SK-N-SH treated with all-trans-retinoic acid at 6 μM for 48 hours (cell line): ENCODE measurements around the gene GCM1.

ENCODE experiments used
- ATAC-seq: fragments of 200-7000 bp; cut with Tn5 transposase; 3 replicates; pipeline ENCODE4 v1.9.1; 2020; ENCODE audit warnings: mild to moderate bottlenecking, moderate library complexity
- ARNTL ChIP-seq: fragments of 450-650 bp; formaldehyde crosslinking; IDR thresholded peaks from 2 replicates; pipeline ENCODE4 v1.5.0; 2020; ENCODE audit warnings: low read depth, mild to moderate bottlenecking, moderate library complexity, borderline replicate concordance
- BACH2 ChIP-seq: fragments of 250-450 bp; sonication (Bioruptor Pico); IDR thresholded peaks from 2 replicates; pipeline ENCODE4 v1.9.0; 2021; ENCODE audit warnings: mild to moderate bottlenecking, borderline replicate concordance
- CSDC2 ChIP-seq: fragments of 250-450 bp; sonication (Bioruptor Pico); IDR thresholded peaks from 2 replicates; pipeline ENCODE4 v1.5.0; 2020; ENCODE audit warnings: mild to moderate bottlenecking, moderate library complexity
- ESRRG ChIP-seq: fragments of 250-450 bp; sonication (Bioruptor Pico); IDR thresholded peaks from 2 replicates; pipeline ENCODE4 v1.6.1; 2021; ENCODE audit warnings: mild to moderate bottlenecking
- ISL1 ChIP-seq: fragments of 250-450 bp; sonication (Bioruptor Pico); IDR thresholded peaks from 2 replicates; pipeline ENCODE4 v2.1.2; 2022; ENCODE audit warnings: mild to moderate bottlenecking, moderate library complexity
- OSR1 ChIP-seq: fragments of 250-450 bp; sonication (Bioruptor Pico); IDR thresholded peaks from 2 replicates; pipeline ENCODE4 v1.8.0; 2022; ENCODE audit warnings: moderate library complexity, mild to moderate bottlenecking, inconsistent platforms
- PATZ1 ChIP-seq: fragments of 250-450 bp; sonication (Bioruptor Pico); IDR thresholded peaks from 2 replicates; pipeline ENCODE4 v1.8.0; 2020; ENCODE audit warnings: mild to moderate bottlenecking, moderate library complexity, borderline replicate concordance
- PPARA ChIP-seq: fragments of 250-450 bp; sonication (Bioruptor Pico); IDR thresholded peaks from 2 replicates; pipeline ENCODE4 v1.5.0; 2020; ENCODE audit warnings: mild to moderate bottlenecking, borderline replicate concordance
- RARB ChIP-seq: fragments of 250-450 bp; sonication (Bioruptor Pico); IDR thresholded peaks from 2 replicates; pipeline ENCODE4 v1.8.0; 2021; ENCODE audit warnings: mild to moderate bottlenecking, moderate library complexity
- SNAI2 ChIP-seq: fragments of 250-450 bp; sonication (Bioruptor Pico); IDR thresholded peaks from 2 replicates; pipeline ENCODE4 v1.5.0; 2020; ENCODE audit warnings: mild to moderate bottlenecking, moderate library complexity
- TCF4 ChIP-seq: fragments of 250-450 bp; sonication (Bioruptor Pico); IDR thresholded peaks from 2 replicates; pipeline ENCODE4 v1.8.0; 2021; ENCODE audit warnings: mild to moderate bottlenecking, moderate library complexity, borderline replicate concordance
- TOX ChIP-seq: fragments of 250-450 bp; sonication (Bioruptor Pico); IDR thresholded peaks from 2 replicates; pipeline ENCODE4 v1.8.0; 2021; ENCODE audit warnings: mild to moderate bottlenecking, moderate library complexity, borderline replicate concordance
- ZC3H10 ChIP-seq: fragments of 250-450 bp; sonication (Bioruptor Pico); IDR thresholded peaks from 2 replicates; pipeline ENCODE4 v1.5.1; 2021; ENCODE audit warnings: mild to moderate bottlenecking, moderate library complexity
- ZFP3 ChIP-seq: fragments of 250-450 bp; sonication (Bioruptor Pico); IDR thresholded peaks from 2 replicates; pipeline ENCODE4 v1.5.0; 2020; ENCODE audit warnings: mild to moderate bottlenecking, moderate library complexity
- ZFP30 ChIP-seq: fragments of 450-650 bp; formaldehyde crosslinking; IDR thresholded peaks from 2 replicates; pipeline ENCODE4 v1.5.0; 2022; ENCODE audit warnings: mild to moderate bottlenecking, moderate library complexity
- ZNF565 ChIP-seq: fragments of 450-650 bp; formaldehyde crosslinking; conservative IDR thresholded peaks from 2 replicates; pipeline ENCODE4 v1.5.0; 2020; ENCODE audit warnings: low read depth, mild to moderate bottlenecking, moderate library complexity
- ZNF70 ChIP-seq: fragments of 450-650 bp; formaldehyde crosslinking; IDR thresholded peaks from 2 replicates; pipeline ENCODE4 v1.5.0; 2020; ENCODE audit warnings: mild to moderate bottlenecking, moderate library complexity
- ZNF8 ChIP-seq: fragments of 450-650 bp; formaldehyde crosslinking; IDR thresholded peaks from 2 replicates; pipeline ENCODE4 v1.5.0; 2020; ENCODE audit warnings: mild to moderate bottlenecking, moderate library complexity
- TF ChIP-seq, protein P1 (sequence below): fragments of 250-450 bp; sonication (Bioruptor Pico); IDR thresholded peaks from 2 replicates; pipeline ENCODE4 v1.5.1; 2020; ENCODE audit warnings: low read depth, mild to moderate bottlenecking, moderate library complexity
- TF ChIP-seq, protein P2 (sequence below): fragments of 250-450 bp; sonication (Bioruptor Pico); IDR thresholded peaks from 2 replicates; pipeline ENCODE4 v1.8.0; 2021; ENCODE audit warnings: low read depth, mild to moderate bottlenecking, moderate library complexity, borderline replicate concordance
- TF ChIP-seq, protein P3 (sequence below): fragments of 250-450 bp; sonication (Bioruptor Pico); IDR thresholded peaks from 2 replicates; pipeline ENCODE4 v1.5.1; 2021; ENCODE audit warnings: mild to moderate bottlenecking, moderate library complexity

GCM1 gene

DNA sequence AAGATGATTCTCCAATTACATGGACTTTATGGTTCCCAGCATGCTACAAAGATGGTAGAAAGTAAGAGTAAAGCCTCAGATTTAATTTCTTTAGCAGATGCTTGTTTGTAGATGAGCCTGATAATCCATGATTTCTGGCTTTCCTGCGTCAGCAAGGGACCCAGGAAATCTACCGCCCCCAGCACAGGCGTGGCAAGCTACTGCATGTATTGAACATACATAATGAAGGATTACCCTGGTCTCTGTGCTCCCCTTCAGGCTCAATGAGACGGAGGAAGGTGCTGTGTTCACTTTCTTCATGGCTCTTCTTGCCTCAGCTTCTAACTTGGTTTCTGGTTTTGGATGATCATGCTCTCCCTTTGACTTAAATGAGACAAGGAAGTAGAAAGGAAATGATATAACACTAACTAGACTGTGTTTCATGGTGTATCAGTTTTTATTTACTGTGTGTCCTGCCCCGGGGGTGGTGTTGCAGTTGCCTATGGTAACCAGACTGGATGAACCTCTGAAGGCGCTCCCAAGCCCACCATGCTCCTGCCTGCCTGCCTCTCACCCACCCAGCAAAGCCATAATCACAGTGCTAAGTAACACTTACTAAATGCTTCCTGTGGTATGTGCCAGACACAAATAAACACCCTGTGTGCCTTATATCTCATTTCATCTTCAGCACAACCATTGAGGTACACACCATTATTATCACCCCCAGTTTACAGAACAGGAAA, 17.9 kb downstream of the GCM1 start:
- TF ChIP-seq CSDC2 (CRISPR knock-in tag) (no peak), ZNF565 (CRISPR knock-in tag) (no peak), BACH2 (no peak), TCF4 (CRISPR knock-in tag) (no peak), PPARA (CRISPR knock-in tag) (no peak), OSR1 (CRISPR knock-in tag) (no peak), RARB (CRISPR knock-in tag) (no peak), ZFP3 (CRISPR knock-in tag) (no peak), SNAI2 (CRISPR knock-in tag) (no peak), TOX (CRISPR knock-in tag) (no peak), ARNTL (CRISPR knock-in tag) (no peak)
- ATAC-seq, result no peak

DNA sequence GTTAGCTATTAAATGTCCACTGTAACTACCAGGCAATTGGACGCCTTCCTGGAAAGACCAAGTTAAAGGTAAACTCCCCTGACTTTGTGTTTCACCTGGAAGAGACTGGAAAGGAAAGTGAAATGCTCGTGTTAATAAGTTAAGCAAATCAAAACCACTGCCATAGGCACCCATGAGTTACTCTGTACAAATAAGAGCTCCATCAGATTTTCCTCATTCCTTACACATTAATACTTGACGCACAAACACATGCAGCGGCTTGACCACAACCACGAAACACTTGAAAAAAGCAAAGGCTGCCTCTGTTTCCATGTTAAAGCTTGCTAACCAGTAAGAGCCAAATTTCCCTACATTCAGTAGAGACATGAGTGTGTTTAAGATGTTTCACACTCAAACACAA, 19.8 kb downstream of the GCM1 start:
- no peak for ATAC-seq
- TF ChIP-seq, protein P1, sequence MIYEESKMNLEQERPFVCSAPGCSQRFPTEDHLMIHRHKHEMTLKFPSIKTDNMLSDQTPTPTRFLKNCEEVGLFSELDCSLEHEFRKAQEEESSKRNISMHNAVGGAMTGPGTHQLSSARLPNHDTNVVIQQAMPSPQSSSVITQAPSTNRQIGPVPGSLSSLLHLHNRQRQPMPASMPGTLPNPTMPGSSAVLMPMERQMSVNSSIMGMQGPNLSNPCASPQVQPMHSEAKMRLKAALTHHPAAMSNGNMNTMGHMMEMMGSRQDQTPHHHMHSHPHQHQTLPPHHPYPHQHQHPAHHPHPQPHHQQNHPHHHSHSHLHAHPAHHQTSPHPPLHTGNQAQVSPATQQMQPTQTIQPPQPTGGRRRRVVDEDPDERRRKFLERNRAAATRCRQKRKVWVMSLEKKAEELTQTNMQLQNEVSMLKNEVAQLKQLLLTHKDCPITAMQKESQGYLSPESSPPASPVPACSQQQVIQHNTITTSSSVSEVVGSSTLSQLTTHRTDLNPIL, result no peak
- TF ChIP-seq, protein P2, sequence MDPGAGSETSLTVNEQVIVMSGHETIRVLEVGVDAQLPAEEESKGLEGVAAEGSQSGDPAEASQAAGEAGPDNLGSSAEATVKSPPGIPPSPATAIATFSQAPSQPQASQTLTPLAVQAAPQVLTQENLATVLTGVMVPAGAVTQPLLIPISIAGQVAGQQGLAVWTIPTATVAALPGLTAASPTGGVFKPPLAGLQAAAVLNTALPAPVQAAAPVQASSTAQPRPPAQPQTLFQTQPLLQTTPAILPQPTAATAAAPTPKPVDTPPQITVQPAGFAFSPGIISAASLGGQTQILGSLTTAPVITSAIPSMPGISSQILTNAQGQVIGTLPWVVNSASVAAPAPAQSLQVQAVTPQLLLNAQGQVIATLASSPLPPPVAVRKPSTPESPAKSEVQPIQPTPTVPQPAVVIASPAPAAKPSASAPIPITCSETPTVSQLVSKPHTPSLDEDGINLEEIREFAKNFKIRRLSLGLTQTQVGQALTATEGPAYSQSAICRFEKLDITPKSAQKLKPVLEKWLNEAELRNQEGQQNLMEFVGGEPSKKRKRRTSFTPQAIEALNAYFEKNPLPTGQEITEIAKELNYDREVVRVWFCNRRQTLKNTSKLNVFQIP, result no peak
- TF ChIP-seq ARNTL (CRISPR knock-in tag) (no peak), SNAI2 (CRISPR knock-in tag) (no peak), ZFP3 (CRISPR knock-in tag) (no peak), TCF4 (CRISPR knock-in tag) (no peak), ISL1 (CRISPR knock-in tag) (no peak), ESRRG (CRISPR knock-in tag) (no peak), ZNF70 (no peak), TOX (CRISPR knock-in tag) (no peak), ZC3H10 (CRISPR knock-in tag) (no peak), PATZ1 (CRISPR knock-in tag) (no peak), ZNF565 (CRISPR knock-in tag) (no peak), ZNF8 (CRISPR knock-in tag) (no peak)
- TF ChIP-seq, protein P3, sequence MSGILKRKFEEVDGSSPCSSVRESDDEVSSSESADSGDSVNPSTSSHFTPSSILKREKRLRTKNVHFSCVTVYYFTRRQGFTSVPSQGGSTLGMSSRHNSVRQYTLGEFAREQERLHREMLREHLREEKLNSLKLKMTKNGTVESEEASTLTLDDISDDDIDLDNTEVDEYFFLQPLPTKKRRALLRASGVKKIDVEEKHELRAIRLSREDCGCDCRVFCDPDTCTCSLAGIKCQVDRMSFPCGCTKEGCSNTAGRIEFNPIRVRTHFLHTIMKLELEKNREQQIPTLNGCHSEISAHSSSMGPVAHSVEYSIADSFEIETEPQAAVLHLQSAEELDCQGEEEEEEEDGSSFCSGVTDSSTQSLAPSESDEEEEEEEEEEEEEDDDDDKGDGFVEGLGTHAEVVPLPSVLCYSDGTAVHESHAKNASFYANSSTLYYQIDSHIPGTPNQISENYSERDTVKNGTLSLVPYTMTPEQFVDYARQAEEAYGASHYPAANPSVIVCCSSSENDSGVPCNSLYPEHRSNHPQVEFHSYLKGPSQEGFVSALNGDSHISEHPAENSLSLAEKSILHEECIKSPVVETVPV (CRISPR knock-in tag), result no peak

- TF ChIP-seq TCF4 (CRISPR knock-in tag), result no peak
- TF ChIP-seq, protein P3 (CRISPR knock-in tag), result no peak
- TF ChIP-seq TOX (CRISPR knock-in tag), result no peak
- TF ChIP-seq ZNF565 (CRISPR knock-in tag), result no peak
- no peak for TF ChIP-seq ZFP30 (CRISPR knock-in tag)
- no peak for TF ChIP-seq OSR1 (CRISPR knock-in tag)
- no peak for TF ChIP-seq ARNTL (CRISPR knock-in tag)
- no peak for TF ChIP-seq RARB (CRISPR knock-in tag)
- no peak for TF ChIP-seq ZC3H10 (CRISPR knock-in tag)
- TF ChIP-seq ZFP3 (CRISPR knock-in tag), result no peak
- TF ChIP-seq, protein P2, result no peak
- no peak for ATAC-seq
These were observed 23.4 kb downstream of the GCM1 start for GRCh38 chr6:53125276-53125675.
